Activated CD4-positive, CD25-positive, alpha-beta regulatory T cell treated with anti-CD3 and anti-CD28 coated beads, Interleukin-2, amount 50 U/mL, for 24 hours (primary cell): Measurements from ENCODE around the gene HSD17B2.
"Not testable (repeated sequence)": the region's sequence is repeated elsewhere in the genome, so short reads cannot be mapped to it uniquely, and the experiment has no call there.

Experiments used
- ATAC-seq, 2 donors: fragments of 150-1000 bp; cut with Tn5 transposase; one replicate each; pipeline ENCODE4 v1.10.0; 2021; ENCODE audit warnings: mild to moderate bottlenecking in 1 of 2, moderate library complexity in 1 of 2

Gene HSD17B2

GRCh38 chr16:82136956-82137821 is 102.1 kb downstream of the HSD17B2 start:
- ATAC-seq = no peak

GRCh38 chr16:82137822-82138167 is 102.7 kb downstream of the HSD17B2 start:
- no peak for ATAC-seq

- ATAC-seq = no peak
Measured at GRCh38 chr16:82138478-82139285, 103.6 kb downstream of the HSD17B2 start.

- not testable (repeated sequence) for ATAC-seq
Measured at GRCh38 chr16:82139286-82139571, 104.2 kb downstream of the HSD17B2 start.

GRCh38 chr16:82146556-82146955 is 111.5 kb downstream of the HSD17B2 start:
- no peak for ATAC-seq

GRCh38 chr16:82146957-82147356 is 111.9 kb downstream of the HSD17B2 start:
- ATAC-seq = no peak

GRCh38 chr16:82147546-82147945 is 112.5 kb downstream of the HSD17B2 start:
- ATAC-seq = no peak
